ENCODE results near the gene NFKB1.

NFKB1 gene

GRCh38 chr4:102632241-102633065, 131.3 kb downstream of the NFKB1 start:
- FAIRE-seq, result no peak

GRCh38 chr4:102633100-102633499, 131.9 kb downstream of the NFKB1 start:
- no peak for FAIRE-seq

GRCh38 chr4:102637391-102637790, 136.2 kb downstream of the NFKB1 start:
- no peak for FAIRE-seq

GRCh38 chr4:102638621-102639020, 137.5 kb downstream of the NFKB1 start:
- no peak for FAIRE-seq

- no peak for FAIRE-seq
Measured at GRCh38 chr4:102639598-102639997, 138.4 kb downstream of the NFKB1 start.

GRCh38 chr4:102640669-102641068, 139.5 kb downstream of the NFKB1 start:
- FAIRE-seq, result no peak

GRCh38 chr4:102641793-102642192, 140.6 kb downstream of the NFKB1 start:
- no peak for FAIRE-seq

- FAIRE-seq, result no peak
Measured at GRCh38 chr4:102642631-102643298, 141.6 kb downstream of the NFKB1 start.

- FAIRE-seq, result no peak
Measured at GRCh38 chr4:102647117-102647516, 146.0 kb downstream of the NFKB1 start.

GRCh38 chr4:102657206-102657605, 156.0 kb downstream of the NFKB1 start:
- no peak for FAIRE-seq

GRCh38 chr4:102663073-102663472, 161.9 kb downstream of the NFKB1 start:
- no peak for FAIRE-seq

- no peak for FAIRE-seq
Measured at GRCh38 chr4:102665527-102665926, 164.4 kb downstream of the NFKB1 start.

Data from TTC549 (cell line).